PC-3 (cell line): ENCODE data around the gene GMDS.

ENCODE experiments used
- EZH2phosphoT487 ChIP-seq: fragments of 300-600 bp; sonication (generic); IDR thresholded peaks from 2 replicates; pipeline ENCODE4 v1.6.1; 2018; ENCODE audit warnings: mild to moderate bottlenecking, antibody characterized with exemption, low read length, borderline replicate concordance
- TF ChIP-seq, protein P1 (sequence below): fragments of 300-600 bp; sonication (generic); conservative IDR thresholded peaks from 2 replicates; pipeline ENCODE4 v1.5.1; 2017; ENCODE audit warnings: antibody characterized with exemption, low read depth, mild to moderate bottlenecking, low read length

DNA sequence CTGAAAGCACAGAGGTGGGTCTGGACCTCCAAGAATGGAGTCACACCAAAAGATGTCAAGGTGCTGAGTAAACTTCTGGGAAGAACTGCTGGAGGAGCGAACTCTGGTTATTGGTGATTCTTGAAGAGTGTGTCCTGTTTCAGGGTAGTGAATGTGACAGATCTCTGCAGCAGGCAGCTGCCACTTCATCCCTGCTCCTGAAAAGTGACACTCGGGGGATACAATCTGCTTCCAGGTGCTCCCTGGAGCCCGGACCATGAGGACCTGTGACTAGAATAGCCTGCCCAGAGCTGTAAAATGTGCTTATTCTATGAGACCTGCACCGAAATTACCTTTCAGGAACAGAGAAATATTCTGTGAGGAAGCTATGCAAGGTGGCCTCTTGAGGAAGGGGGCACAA lies 444.6 kb downstream of the GMDS start:
- TF ChIP-seq, protein P1, sequence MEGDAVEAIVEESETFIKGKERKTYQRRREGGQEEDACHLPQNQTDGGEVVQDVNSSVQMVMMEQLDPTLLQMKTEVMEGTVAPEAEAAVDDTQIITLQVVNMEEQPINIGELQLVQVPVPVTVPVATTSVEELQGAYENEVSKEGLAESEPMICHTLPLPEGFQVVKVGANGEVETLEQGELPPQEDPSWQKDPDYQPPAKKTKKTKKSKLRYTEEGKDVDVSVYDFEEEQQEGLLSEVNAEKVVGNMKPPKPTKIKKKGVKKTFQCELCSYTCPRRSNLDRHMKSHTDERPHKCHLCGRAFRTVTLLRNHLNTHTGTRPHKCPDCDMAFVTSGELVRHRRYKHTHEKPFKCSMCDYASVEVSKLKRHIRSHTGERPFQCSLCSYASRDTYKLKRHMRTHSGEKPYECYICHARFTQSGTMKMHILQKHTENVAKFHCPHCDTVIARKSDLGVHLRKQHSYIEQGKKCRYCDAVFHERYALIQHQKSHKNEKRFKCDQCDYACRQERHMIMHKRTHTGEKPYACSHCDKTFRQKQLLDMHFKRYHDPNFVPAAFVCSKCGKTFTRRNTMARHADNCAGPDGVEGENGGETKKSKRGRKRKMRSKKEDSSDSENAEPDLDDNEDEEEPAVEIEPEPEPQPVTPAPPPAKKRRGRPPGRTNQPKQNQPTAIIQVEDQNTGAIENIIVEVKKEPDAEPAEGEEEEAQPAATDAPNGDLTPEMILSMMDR: no peak
- no peak for TF ChIP-seq EZH2phosphoT487
